Vagina (tissue), 2 donors: ENCODE measurements around the gene SLC34A3.
"Not testable (repeated sequence)": the region's sequence is repeated elsewhere in the genome, so short reads cannot be mapped to it uniquely, and the experiment has no call there.

Experiments used
- POLR2A ChIP-seq, 2 donors: fragments of 450-650 bp; IDR thresholded peaks; one replicate each; pipeline ENCODE4 v1.6.1; 2017; ENCODE audit warnings: antibody characterized with exemption in 2 of 2, mild to moderate bottlenecking in 2 of 2, moderate library complexity in 2 of 2
- TF ChIP-seq, protein P1 (sequence below), 3 experiments: fragments of 450-650 bp in 2 of 3; fragments of 200-600 bp in 1 of 3; sonication (generic) in 1 of 3; IDR thresholded peaks; one replicate each; pipeline ENCODE4 v1.5.1; 2017 to 2019; ENCODE audit warnings: antibody characterized with exemption in 3 of 3, mild to moderate bottlenecking in 2 of 3, moderate library complexity in 2 of 3

- TF ChIP-seq, protein P1, sequence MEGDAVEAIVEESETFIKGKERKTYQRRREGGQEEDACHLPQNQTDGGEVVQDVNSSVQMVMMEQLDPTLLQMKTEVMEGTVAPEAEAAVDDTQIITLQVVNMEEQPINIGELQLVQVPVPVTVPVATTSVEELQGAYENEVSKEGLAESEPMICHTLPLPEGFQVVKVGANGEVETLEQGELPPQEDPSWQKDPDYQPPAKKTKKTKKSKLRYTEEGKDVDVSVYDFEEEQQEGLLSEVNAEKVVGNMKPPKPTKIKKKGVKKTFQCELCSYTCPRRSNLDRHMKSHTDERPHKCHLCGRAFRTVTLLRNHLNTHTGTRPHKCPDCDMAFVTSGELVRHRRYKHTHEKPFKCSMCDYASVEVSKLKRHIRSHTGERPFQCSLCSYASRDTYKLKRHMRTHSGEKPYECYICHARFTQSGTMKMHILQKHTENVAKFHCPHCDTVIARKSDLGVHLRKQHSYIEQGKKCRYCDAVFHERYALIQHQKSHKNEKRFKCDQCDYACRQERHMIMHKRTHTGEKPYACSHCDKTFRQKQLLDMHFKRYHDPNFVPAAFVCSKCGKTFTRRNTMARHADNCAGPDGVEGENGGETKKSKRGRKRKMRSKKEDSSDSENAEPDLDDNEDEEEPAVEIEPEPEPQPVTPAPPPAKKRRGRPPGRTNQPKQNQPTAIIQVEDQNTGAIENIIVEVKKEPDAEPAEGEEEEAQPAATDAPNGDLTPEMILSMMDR (IDR thresholded peaks at IDR 0.05), result peak; percentile 14 to 34 (median 15)
- not testable (repeated sequence) for TF ChIP-seq POLR2A (IDR thresholded peaks at IDR 0.05)
Observed at GRCh38 chr9:137262173-137262908, 31.6 kb downstream of the SLC34A3 start.
